Karpas-422 (cell line): ENCODE measurements around the gene BARX2. TPM values are rescaled to one million over a fixed set of nuclear protein-coding genes. Genes with fewer than 3 reads are reported as not detected.

Experiments
- DNase-seq: peaks from one replicate; pipeline ENCODE4 v3.0.0-alpha.2; 2015
- H2AFZ ChIP-seq: fragments of 200-600 bp; sonication (generic); 2 replicates; pipeline ENCODE4 v1.6.1; 2014; ENCODE audit warnings: antibody characterized with exemption, low read length, mixed read lengths
- H3K27ac ChIP-seq: fragments of 200-600 bp; sonication (generic); 2 replicates; pipeline ENCODE4 v1.5.1; 2014; ENCODE audit warnings: mild to moderate bottlenecking, low read length, moderate library complexity
- H3K27me3 ChIP-seq: fragments of 200-600 bp; sonication (generic); 2 replicates; pipeline ENCODE4 v1.6.1; 2014; ENCODE audit warnings: low read length, mixed read lengths
- H3K36me3 ChIP-seq: fragments of 200-600 bp; sonication (generic); 2 replicates; pipeline ENCODE4 v1.6.1; 2014; ENCODE audit warnings: low read length, mixed read lengths; ENCODE audit not compliant: insufficient read depth
- H3K4me1 ChIP-seq: fragments of 200-600 bp; sonication (generic); 2 replicates; pipeline ENCODE4 v1.6.1; 2014; ENCODE audit warnings: mild to moderate bottlenecking, low read length, mixed read lengths
- H3K4me2 ChIP-seq: fragments of 200-600 bp; sonication (generic); 2 replicates; pipeline ENCODE4 v1.6.1; 2014; ENCODE audit warnings: low read length, low read depth, mild to moderate bottlenecking; ENCODE audit not compliant: poor library complexity, severe bottlenecking
- H3K4me3 ChIP-seq: fragments of 200-600 bp; sonication (generic); 2 replicates; pipeline ENCODE4 v1.5.1; 2014; ENCODE audit warnings: mild to moderate bottlenecking, antibody characterized with exemption, low read length, mixed read lengths
- H3K79me2 ChIP-seq: fragments of 200-600 bp; sonication (generic); 2 replicates; pipeline ENCODE4 v1.6.1; 2014; ENCODE audit warnings: mild to moderate bottlenecking, low read length, mixed read lengths
- H3K9ac ChIP-seq: fragments of 200-600 bp; sonication (generic); 2 replicates; pipeline ENCODE4 v1.6.0; 2014; ENCODE audit warnings: low read length
- H3K9me2 ChIP-seq: fragments of 200-600 bp; sonication (generic), shearing (Covaris generic); replicated peaks from 2 replicates; pipeline ENCODE4 v1.6.0; 2014; ENCODE audit warnings: mild to moderate bottlenecking, low read length, moderate library complexity; ENCODE audit not compliant: insufficient read depth
- H3K9me3 ChIP-seq: fragments of 300-700, 200-600 bp; sonication (generic); 2 replicates; pipeline ENCODE4 v1.6.1; 2014; ENCODE audit warnings: low read length, mixed read lengths
- H4K20me1 ChIP-seq: fragments of 200-600 bp; sonication (generic); 2 replicates; pipeline ENCODE4 v1.6.1; 2014; ENCODE audit warnings: mild to moderate bottlenecking, antibody characterized with exemption, low read length, low read depth; ENCODE audit not compliant: insufficient read depth
- total RNA-seq: library from RNA; depleted of rRNA; stranded (reverse); fragments of >200 nt; shearing (Covaris generic); gene quantifications from 2 replicates; pipeline ENCODE4 v1.2.3, GENCODE V29; 2014; ENCODE audit warnings: low replicate concordance

BARX2 gene
- total RNA-seq, 1 experiment from 2014 or later: not detected

DNA sequence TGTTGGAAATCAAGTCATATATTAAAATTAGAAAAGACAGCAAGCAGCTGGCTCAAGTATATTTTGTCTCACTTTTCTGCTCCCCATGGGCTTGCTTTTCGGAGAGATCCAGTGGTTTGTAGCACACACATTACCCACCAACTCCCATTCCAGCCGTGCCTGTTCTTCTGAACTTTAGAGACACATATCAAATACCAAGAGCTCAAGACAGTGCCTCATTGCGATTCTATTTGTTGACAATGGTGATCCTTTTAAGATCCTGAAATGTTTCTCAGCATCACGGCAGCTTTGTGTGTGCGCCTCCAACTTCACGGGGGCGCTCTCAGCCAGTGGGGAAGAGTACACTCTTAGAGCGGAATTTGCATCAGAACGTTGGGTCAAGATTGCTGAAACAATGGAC, 52.9 kb downstream of the BARX2 start:
- no peak for DNase-seq
- Histone ChIP-seq H3K9ac (no peak overlapping the region), H2AFZ (no peak overlapping the region), H3K9me3 (no peaks in the 10 kb centered on the region), H3K27ac (no peak overlapping the region), H4K20me1 (no peaks in the 10 kb centered on the region), H3K4me2 (no peak overlapping the region), H3K9me2 (no peaks in the 10 kb centered on the region), H3K27me3 (no peaks in the 10 kb centered on the region), H3K79me2 (no peaks in the 10 kb centered on the region), H3K36me3 (no peaks in the 10 kb centered on the region), H3K4me1 (no peaks in the 10 kb centered on the region), H3K4me3 (no peak overlapping the region)

GRCh38 chr11:129434641-129435498, 59.2 kb downstream of the BARX2 start:
- Histone ChIP-seq H3K27ac (no peak overlapping the region), H4K20me1 (no peaks in the 10 kb centered on the region), H3K4me3 (no peak overlapping the region), H3K9ac (no peak overlapping the region), H3K79me2 (no peaks in the 10 kb centered on the region), H2AFZ (no peak overlapping the region), H3K4me2 (no peak overlapping the region), H3K27me3 (no peaks in the 10 kb centered on the region), H3K9me2 (no peaks in the 10 kb centered on the region), H3K4me1 (peaks cover 9% of the 10 kb centered on the region), H3K9me3 (no peaks in the 10 kb centered on the region), H3K36me3 (no peaks in the 10 kb centered on the region)
- DNase-seq: no peak

GRCh38 chr11:129435499-129436245, 60.0 kb downstream of the BARX2 start:
- Histone ChIP-seq H3K9ac (no peak overlapping the region), H2AFZ (no peak overlapping the region), H3K9me3 (no peaks in the 10 kb centered on the region), H3K36me3 (no peaks in the 10 kb centered on the region), H3K4me1 (peaks cover 9% of the 10 kb centered on the region), H3K27ac (no peak overlapping the region), H4K20me1 (no peaks in the 10 kb centered on the region), H3K4me2 (peak overlapping the region; percentile 23), H3K4me3 (no peak overlapping the region), H3K79me2 (no peaks in the 10 kb centered on the region), H3K9me2 (no peaks in the 10 kb centered on the region), H3K27me3 (no peaks in the 10 kb centered on the region)
- no peak for DNase-seq

DNA sequence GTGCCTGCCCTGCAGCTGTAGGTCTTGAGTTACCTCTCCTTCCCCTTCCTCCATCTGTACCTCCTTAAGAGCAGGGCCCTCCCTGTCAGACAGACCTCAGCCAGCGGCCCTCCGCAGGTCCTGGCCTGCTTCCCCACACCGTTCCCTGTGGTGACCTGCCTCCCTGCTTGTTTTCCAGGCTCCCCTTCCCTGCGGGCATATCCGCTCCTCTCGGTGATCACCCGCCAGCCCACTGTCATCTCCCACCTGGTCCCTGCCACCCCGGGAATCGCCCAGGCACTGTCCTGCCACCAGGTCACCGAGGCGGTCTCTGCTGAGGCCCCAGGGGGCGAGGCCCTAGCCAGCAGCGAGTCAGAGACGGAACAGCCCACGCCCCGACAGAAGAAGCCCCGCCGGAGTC, 60.9 kb downstream of the BARX2 start:
- no peaks in the 10 kb centered on the region for H3K27me3 ChIP-seq
- H3K9me2 ChIP-seq: no peaks in the 10 kb centered on the region
- no peak for DNase-seq
- H2AFZ ChIP-seq: no peak overlapping the region
- no peaks in the 10 kb centered on the region for H3K36me3 ChIP-seq
- no peak overlapping the region for H3K9ac ChIP-seq
- H3K4me2 ChIP-seq: peak overlapping the region; percentile 23
- H3K4me1 ChIP-seq: peaks cover 9% of the 10 kb centered on the region
- H3K9me3 ChIP-seq: no peaks in the 10 kb centered on the region
- H4K20me1 ChIP-seq: no peaks in the 10 kb centered on the region
- H3K27ac ChIP-seq: no peak overlapping the region
- no peak overlapping the region for H3K4me3 ChIP-seq
- no peaks in the 10 kb centered on the region for H3K79me2 ChIP-seq

DNA sequence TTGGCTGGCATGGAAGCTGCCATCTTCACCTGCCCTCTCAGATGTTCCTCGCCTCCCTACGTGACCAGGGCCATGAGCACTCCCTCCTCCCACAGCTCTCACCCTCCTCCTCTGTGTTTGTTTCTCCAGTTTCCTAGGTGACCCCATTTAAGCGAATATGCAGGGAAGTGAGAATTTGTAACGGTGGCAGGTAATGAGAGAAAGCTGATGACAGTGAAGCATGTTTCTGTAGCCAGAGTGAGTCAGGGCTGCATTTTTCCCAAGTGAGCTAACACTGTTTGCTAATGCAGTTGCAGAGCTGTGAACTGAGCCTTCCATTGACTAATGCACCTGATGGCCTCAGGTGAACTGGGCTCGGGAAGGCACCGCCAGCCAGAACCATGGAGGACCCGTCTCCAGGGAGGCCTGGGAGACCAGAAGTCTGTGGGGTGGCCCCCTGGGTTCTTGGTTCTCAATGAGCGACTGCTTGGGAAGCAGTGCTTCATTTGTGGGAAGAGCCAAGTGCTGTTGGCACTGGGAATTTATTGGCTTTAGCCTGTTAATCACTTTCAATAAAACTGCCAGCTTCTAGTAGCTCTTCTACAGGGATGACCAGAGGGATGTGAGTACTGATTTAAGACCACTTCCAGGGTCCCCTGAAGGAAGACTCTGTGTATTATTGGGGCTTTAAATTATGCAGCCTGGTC, 64.5 kb downstream of the BARX2 start:
- H3K9me3 ChIP-seq: no peaks in the 10 kb centered on the region
- H4K20me1 ChIP-seq: no peaks in the 10 kb centered on the region
- no peaks in the 10 kb centered on the region for H3K9me2 ChIP-seq
- H3K79me2 ChIP-seq: no peaks in the 10 kb centered on the region
- no peak for DNase-seq
- H3K9ac ChIP-seq: no peak overlapping the region
- H3K27me3 ChIP-seq: no peaks in the 10 kb centered on the region
- no peaks in the 10 kb centered on the region for H3K36me3 ChIP-seq
- no peak overlapping the region for H2AFZ ChIP-seq
- H3K4me2 ChIP-seq: no peak overlapping the region
- H3K4me1 ChIP-seq: peaks cover 9% of the 10 kb centered on the region
- no peak overlapping the region for H3K4me3 ChIP-seq
- no peak overlapping the region for H3K27ac ChIP-seq

DNA sequence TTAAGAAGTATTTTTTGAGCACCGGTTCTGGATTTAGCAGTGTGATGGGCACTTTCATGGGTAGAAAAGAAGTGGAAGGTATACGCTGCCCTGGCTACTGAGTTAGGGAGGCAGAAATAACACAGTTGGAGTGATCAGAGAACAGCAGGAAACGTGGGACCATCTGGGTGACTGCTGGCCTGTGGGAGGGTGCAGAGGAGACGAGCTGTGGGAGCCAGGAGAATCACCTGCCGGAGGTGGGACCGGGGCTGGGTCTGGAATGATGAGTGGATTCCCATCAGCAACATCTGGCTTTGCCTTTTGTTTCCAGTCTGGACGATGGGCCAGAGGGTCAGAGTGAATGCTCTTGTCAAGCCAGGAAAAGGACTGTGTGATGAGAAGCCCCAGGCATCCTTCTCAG, 66.5 kb downstream of the BARX2 start:
- H3K9ac ChIP-seq: no peak overlapping the region
- no peak overlapping the region for H3K4me3 ChIP-seq
- H3K4me1 ChIP-seq: no peaks in the 10 kb centered on the region
- no peaks in the 10 kb centered on the region for H3K9me3 ChIP-seq
- DNase-seq: no peak
- no peaks in the 10 kb centered on the region for H3K9me2 ChIP-seq
- no peaks in the 10 kb centered on the region for H3K36me3 ChIP-seq
- H3K27me3 ChIP-seq: no peaks in the 10 kb centered on the region
- no peak overlapping the region for H2AFZ ChIP-seq
- H3K79me2 ChIP-seq: no peaks in the 10 kb centered on the region
- H4K20me1 ChIP-seq: no peaks in the 10 kb centered on the region
- H3K27ac ChIP-seq: no peak overlapping the region
- no peak overlapping the region for H3K4me2 ChIP-seq

DNA sequence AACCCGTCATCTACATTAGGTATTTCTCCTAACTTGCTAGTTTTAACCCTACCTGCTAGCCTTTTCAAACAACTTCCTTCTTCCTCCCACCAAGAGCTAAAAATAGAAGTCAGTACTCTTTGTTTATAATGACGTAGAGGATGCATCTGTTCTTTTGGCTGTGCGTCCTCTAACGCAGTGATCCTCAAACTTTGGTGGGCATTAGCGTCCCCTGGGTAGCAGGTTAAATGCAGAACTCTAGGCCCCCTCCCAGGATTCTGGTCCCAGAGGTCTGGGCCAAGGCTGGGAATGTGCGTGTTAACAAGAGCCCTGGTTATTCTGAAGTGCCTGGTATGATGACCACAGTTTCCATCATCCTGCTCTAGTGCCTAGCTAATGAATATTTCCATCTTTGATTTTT, 67.6 kb downstream of the BARX2 start:
- Histone ChIP-seq H3K27me3 (no peaks in the 10 kb centered on the region), H3K4me1 (no peaks in the 10 kb centered on the region), H3K4me3 (no peak overlapping the region), H3K9ac (no peak overlapping the region), H3K36me3 (no peaks in the 10 kb centered on the region), H3K79me2 (no peaks in the 10 kb centered on the region), H3K9me2 (no peaks in the 10 kb centered on the region), H3K27ac (no peak overlapping the region), H2AFZ (no peak overlapping the region), H3K9me3 (no peaks in the 10 kb centered on the region), H4K20me1 (no peaks in the 10 kb centered on the region), H3K4me2 (no peak overlapping the region)
- no peak for DNase-seq

- Histone ChIP-seq H3K9me2 (no peaks in the 10 kb centered on the region), H3K27me3 (no peaks in the 10 kb centered on the region), H3K27ac (no peak overlapping the region), H3K36me3 (no peaks in the 10 kb centered on the region), H3K4me2 (no peak overlapping the region), H3K9ac (no peak overlapping the region), H3K4me3 (no peak overlapping the region), H3K4me1 (no peaks in the 10 kb centered on the region), H3K79me2 (no peaks in the 10 kb centered on the region), H4K20me1 (no peaks in the 10 kb centered on the region), H3K9me3 (no peaks in the 10 kb centered on the region), H2AFZ (no peak overlapping the region)
- DNase-seq: no peak
These were observed 68.6 kb downstream of the BARX2 start for GRCh38 chr11:129444274-129444673.
